ENCODE data around the gene HDAC4.
A peak's percentile ranks its signal among the peaks of the same experiment; 100 is the strongest.

Gene HDAC4

GRCh38 chr2:239121600-239122012, 279.2 kb downstream of the HDAC4 start:
- no peak for TF ChIP-seq CTCF (conservative IDR thresholded peaks at IDR 0.05; ENCODE audit: low read depth, low read length)
- no peak overlapping the region for H3K4me3 ChIP-seq (ENCODE audit: low read depth, low read length)
- no peak for DNase-seq (ENCODE audit: low read depth)

GRCh38 chr2:239120664-239121063, 280.2 kb downstream of the HDAC4 start:
- TF ChIP-seq CTCF (conservative IDR thresholded peaks at IDR 0.05; ENCODE audit: low read depth, low read length) = no peak
- DNase-seq (ENCODE audit: low read depth) = no peak
- no peak overlapping the region for H3K4me3 ChIP-seq (ENCODE audit: low read depth, low read length)

- peak; percentile 20 for TF ChIP-seq CTCF (conservative IDR thresholded peaks at IDR 0.05; ENCODE audit: low read depth, low read length)
- peak; percentile 10 for DNase-seq (ENCODE audit: low read depth)
Measured at GRCh38 chr2:239119346-239120126, 281.3 kb downstream of the HDAC4 start.

GRCh38 chr2:239118675-239119211, 282.1 kb downstream of the HDAC4 start:
- DNase-seq (ENCODE audit: low read depth) = no peak
- H3K4me3 ChIP-seq (ENCODE audit: low read depth, low read length) = no peak overlapping the region
- no peak for TF ChIP-seq CTCF (conservative IDR thresholded peaks at IDR 0.05; ENCODE audit: low read depth, low read length)

More at GRCh38 chr2:239119346-239120126, 281.3 kb downstream of the HDAC4 start:
- H3K4me3 ChIP-seq (ENCODE audit: low read depth, low read length) = no peak overlapping the region

GRCh38 chr2:239118264-239118663, 282.6 kb downstream of the HDAC4 start:
- no peak for TF ChIP-seq CTCF (conservative IDR thresholded peaks at IDR 0.05; ENCODE audit: low read depth, low read length)
- no peak for DNase-seq (ENCODE audit: low read depth)
- H3K4me3 ChIP-seq (ENCODE audit: low read depth, low read length) = no peak overlapping the region

GRCh38 chr2:239117831-239118230, 283.0 kb downstream of the HDAC4 start:
- no peak for TF ChIP-seq CTCF (conservative IDR thresholded peaks at IDR 0.05; ENCODE audit: low read depth, low read length)
- DNase-seq (ENCODE audit: low read depth) = no peak
- H3K4me3 ChIP-seq (ENCODE audit: low read depth, low read length) = no peak overlapping the region

Measured in choroid plexus epithelial cell (primary cell).